ENCODE results near the gene AHCTF1. TPM values are rescaled to one million over a fixed set of nuclear protein-coding genes. Genes with fewer than 3 reads are reported as not detected.
"Not testable (repeated sequence)": the region's sequence is repeated elsewhere in the genome, so short reads cannot be mapped to it uniquely, and the experiment has no call there.

AHCTF1 gene
- total RNA-seq, 1 donor: 32.6 TPM

- TF ChIP-seq, protein P1, sequence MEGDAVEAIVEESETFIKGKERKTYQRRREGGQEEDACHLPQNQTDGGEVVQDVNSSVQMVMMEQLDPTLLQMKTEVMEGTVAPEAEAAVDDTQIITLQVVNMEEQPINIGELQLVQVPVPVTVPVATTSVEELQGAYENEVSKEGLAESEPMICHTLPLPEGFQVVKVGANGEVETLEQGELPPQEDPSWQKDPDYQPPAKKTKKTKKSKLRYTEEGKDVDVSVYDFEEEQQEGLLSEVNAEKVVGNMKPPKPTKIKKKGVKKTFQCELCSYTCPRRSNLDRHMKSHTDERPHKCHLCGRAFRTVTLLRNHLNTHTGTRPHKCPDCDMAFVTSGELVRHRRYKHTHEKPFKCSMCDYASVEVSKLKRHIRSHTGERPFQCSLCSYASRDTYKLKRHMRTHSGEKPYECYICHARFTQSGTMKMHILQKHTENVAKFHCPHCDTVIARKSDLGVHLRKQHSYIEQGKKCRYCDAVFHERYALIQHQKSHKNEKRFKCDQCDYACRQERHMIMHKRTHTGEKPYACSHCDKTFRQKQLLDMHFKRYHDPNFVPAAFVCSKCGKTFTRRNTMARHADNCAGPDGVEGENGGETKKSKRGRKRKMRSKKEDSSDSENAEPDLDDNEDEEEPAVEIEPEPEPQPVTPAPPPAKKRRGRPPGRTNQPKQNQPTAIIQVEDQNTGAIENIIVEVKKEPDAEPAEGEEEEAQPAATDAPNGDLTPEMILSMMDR (IDR thresholded peaks at IDR 0.05; ENCODE audit: extremely low read depth, low read depth, low read length): no peak
- no peak overlapping the region for H3K27ac ChIP-seq (ENCODE audit: low read depth, low read length)
- H2AFZ ChIP-seq (ENCODE audit: low read length): no peak overlapping the region
- no peaks in the 10 kb centered on the region for H4K20me1 ChIP-seq (ENCODE audit: insufficient read depth, low read length)
- H3K79me2 ChIP-seq (ENCODE audit: insufficient read depth, low read length): no peaks in the 10 kb centered on the region
- no peaks in the 10 kb centered on the region for H3K4me1 ChIP-seq (ENCODE audit: insufficient read depth, low read length)
- peaks cover 4% of the 10 kb centered on the region for H3K27me3 ChIP-seq (ENCODE audit: insufficient read depth, low read length)
- DNase-seq (ENCODE audit: insufficient read length, low spot score, missing footprints): no peak
- H3K4me3 ChIP-seq (ENCODE audit: insufficient read depth, low read length): no peak overlapping the region
- no peaks in the 10 kb centered on the region for H3K9me3 ChIP-seq (ENCODE audit: low read depth, low read length)
- no peak overlapping the region for H3K4me2 ChIP-seq (ENCODE audit: insufficient read depth, low read length)
- H3K36me3 ChIP-seq (ENCODE audit: insufficient read depth, low read length): no peaks in the 10 kb centered on the region
Observed at GRCh38 chr1:246820666-246821065, 111.1 kb downstream of the AHCTF1 start.

DNA sequence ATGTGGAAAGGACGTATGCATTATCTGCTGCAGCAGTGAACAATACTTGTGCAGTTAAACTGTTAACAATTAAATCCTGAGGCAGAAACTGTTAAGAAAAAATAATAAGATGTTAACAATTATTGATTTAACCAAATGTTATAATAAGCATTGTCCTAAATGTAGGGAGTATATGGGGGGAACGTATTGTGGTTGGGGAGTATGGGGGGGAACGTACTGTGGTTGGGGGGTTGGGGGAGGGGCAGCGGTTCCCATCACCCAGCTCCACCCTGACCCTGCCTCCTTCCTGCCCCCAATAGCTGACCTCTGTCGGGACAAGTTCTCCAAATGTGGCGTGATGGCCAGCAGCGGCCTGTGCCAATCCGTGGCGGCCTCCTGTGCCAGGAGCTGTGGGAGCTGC, 114.0 kb downstream of the AHCTF1 start:
- H3K36me3 ChIP-seq (ENCODE audit: insufficient read depth, low read length); H3K4me2 ChIP-seq (ENCODE audit: insufficient read depth, low read length); H4K20me1 ChIP-seq (ENCODE audit: insufficient read depth, low read length); H3K4me3 ChIP-seq (ENCODE audit: insufficient read depth, low read length); H3K27ac ChIP-seq (ENCODE audit: low read depth, low read length); H3K4me1 ChIP-seq (ENCODE audit: insufficient read depth, low read length); H3K79me2 ChIP-seq (ENCODE audit: insufficient read depth, low read length); H3K9me3 ChIP-seq (ENCODE audit: low read depth, low read length); H2AFZ ChIP-seq (ENCODE audit: low read length): not testable (repeated sequence)
- DNase-seq (ENCODE audit: insufficient read length, low spot score, missing footprints): peak; percentile 89
- peaks cover 12% of the 10 kb centered on the region for H3K27me3 ChIP-seq (ENCODE audit: insufficient read depth, low read length)

- DNase-seq (ENCODE audit: insufficient read length, low spot score, missing footprints): no peak
- Histone ChIP-seq H3K79me2 (ENCODE audit: insufficient read depth, low read length) (no peaks in the 10 kb centered on the region), H3K27me3 (ENCODE audit: insufficient read depth, low read length) (peaks cover 12% of the 10 kb centered on the region), H2AFZ (ENCODE audit: low read length) (no peak overlapping the region), H3K4me2 (ENCODE audit: insufficient read depth, low read length) (no peak overlapping the region), H3K9me3 (ENCODE audit: low read depth, low read length) (no peaks in the 10 kb centered on the region), H3K4me3 (ENCODE audit: insufficient read depth, low read length) (no peak overlapping the region), H4K20me1 (ENCODE audit: insufficient read depth, low read length) (no peaks in the 10 kb centered on the region), H3K36me3 (ENCODE audit: insufficient read depth, low read length) (no peaks in the 10 kb centered on the region), H3K4me1 (ENCODE audit: insufficient read depth, low read length) (no peaks in the 10 kb centered on the region), H3K27ac (ENCODE audit: low read depth, low read length) (no peak overlapping the region)
- TF ChIP-seq, protein P1 (IDR thresholded peaks at IDR 0.05; ENCODE audit: extremely low read depth, low read depth, low read length): no peak
Observed at GRCh38 chr1:246815693-246816270, 116.0 kb downstream of the AHCTF1 start.

GRCh38 chr1:246814890-246815289, 116.9 kb downstream of the AHCTF1 start:
- DNase-seq (ENCODE audit: insufficient read length, low spot score, missing footprints): no peak
- Histone ChIP-seq H3K4me1 (ENCODE audit: insufficient read depth, low read length) (no peaks in the 10 kb centered on the region), H3K79me2 (ENCODE audit: insufficient read depth, low read length) (no peaks in the 10 kb centered on the region), H3K27ac (ENCODE audit: low read depth, low read length) (no peak overlapping the region), H3K36me3 (ENCODE audit: insufficient read depth, low read length) (no peaks in the 10 kb centered on the region), H3K4me3 (ENCODE audit: insufficient read depth, low read length) (no peak overlapping the region), H4K20me1 (ENCODE audit: insufficient read depth, low read length) (no peaks in the 10 kb centered on the region), H3K27me3 (ENCODE audit: insufficient read depth, low read length) (peaks cover 12% of the 10 kb centered on the region), H3K9me3 (ENCODE audit: low read depth, low read length) (no peaks in the 10 kb centered on the region), H3K4me2 (ENCODE audit: insufficient read depth, low read length) (no peak overlapping the region), H2AFZ (ENCODE audit: low read length) (no peak overlapping the region)
- TF ChIP-seq, protein P1 (IDR thresholded peaks at IDR 0.05; ENCODE audit: extremely low read depth, low read depth, low read length): no peak

- DNase-seq (ENCODE audit: insufficient read length, low spot score, missing footprints); H3K4me2 ChIP-seq (ENCODE audit: insufficient read depth, low read length); H3K27ac ChIP-seq (ENCODE audit: low read depth, low read length); H3K4me1 ChIP-seq (ENCODE audit: insufficient read depth, low read length); H3K36me3 ChIP-seq (ENCODE audit: insufficient read depth, low read length); H3K4me3 ChIP-seq (ENCODE audit: insufficient read depth, low read length); H2AFZ ChIP-seq (ENCODE audit: low read length); H3K79me2 ChIP-seq (ENCODE audit: insufficient read depth, low read length); H3K9me3 ChIP-seq (ENCODE audit: low read depth, low read length); H4K20me1 ChIP-seq (ENCODE audit: insufficient read depth, low read length): not testable (repeated sequence)
- peaks cover 12% of the 10 kb centered on the region for H3K27me3 ChIP-seq (ENCODE audit: insufficient read depth, low read length)
Observed at GRCh38 chr1:246813325-246813724, 118.4 kb downstream of the AHCTF1 start.

Measured in osteoblast (primary cell).